Measurements from ENCODE around the gene CCNI.
"Not testable (repeated sequence)": the region's sequence is repeated elsewhere in the genome, so short reads cannot be mapped to it uniquely, and the experiment has no call there.

CCNI gene

DNA sequence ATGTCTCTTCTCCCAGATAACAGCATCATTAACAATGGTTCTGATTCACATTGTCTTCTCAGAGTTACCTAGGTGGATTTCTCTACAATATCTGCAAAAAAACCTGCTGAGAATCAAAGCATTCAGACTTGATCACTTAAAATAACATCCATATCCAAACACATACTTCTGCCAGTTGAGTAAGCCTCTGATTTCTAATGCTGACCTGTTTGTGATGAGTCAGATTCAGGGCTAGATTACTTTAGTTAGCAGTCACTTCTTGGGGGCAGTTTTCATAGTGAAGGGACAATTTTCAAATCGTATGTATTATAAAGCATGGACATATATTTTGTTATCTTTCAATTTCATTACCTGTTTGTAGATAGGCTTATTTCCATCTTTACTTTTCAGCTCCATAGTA is 35.5 kb downstream of the CCNI start:
- TF ChIP-seq CTCF (conservative IDR thresholded peaks at IDR 0.05; ENCODE audit: low read depth, low read length), result no peak
- no peak for DNase-seq (ENCODE audit: low read depth)
- H3K4me3 ChIP-seq (ENCODE audit: low read length), result no peak overlapping the region

GRCh38 chr4:77039796-77040195 is 36.0 kb downstream of the CCNI start:
- H3K4me3 ChIP-seq (ENCODE audit: low read length), result no peak overlapping the region
- no peak for TF ChIP-seq CTCF (conservative IDR thresholded peaks at IDR 0.05; ENCODE audit: low read depth, low read length)
- DNase-seq (ENCODE audit: low read depth), result no peak

DNA sequence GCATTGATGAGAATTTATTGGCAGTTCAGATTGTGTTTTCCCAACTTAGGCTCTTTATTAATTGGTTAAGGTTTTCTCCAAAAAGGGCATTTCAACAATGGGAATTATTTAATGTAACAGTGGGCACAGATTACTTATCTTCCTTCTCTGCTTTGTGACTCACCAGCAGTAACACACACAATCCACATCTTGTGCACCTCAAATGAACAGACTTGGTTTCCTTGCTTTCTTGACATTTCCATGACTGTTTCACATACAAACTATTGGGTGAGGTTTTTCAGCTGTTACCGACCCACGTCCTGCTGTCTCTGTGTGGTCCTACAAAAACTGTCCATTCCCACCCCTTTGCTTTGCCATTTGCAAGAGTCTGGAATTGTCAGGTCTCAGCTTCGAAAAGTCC is 38.1 kb downstream of the CCNI start:
- H3K4me3 ChIP-seq (ENCODE audit: low read length), result no peak overlapping the region
- no peak for TF ChIP-seq CTCF (conservative IDR thresholded peaks at IDR 0.05; ENCODE audit: low read depth, low read length)
- DNase-seq (ENCODE audit: low read depth), result no peak

DNA sequence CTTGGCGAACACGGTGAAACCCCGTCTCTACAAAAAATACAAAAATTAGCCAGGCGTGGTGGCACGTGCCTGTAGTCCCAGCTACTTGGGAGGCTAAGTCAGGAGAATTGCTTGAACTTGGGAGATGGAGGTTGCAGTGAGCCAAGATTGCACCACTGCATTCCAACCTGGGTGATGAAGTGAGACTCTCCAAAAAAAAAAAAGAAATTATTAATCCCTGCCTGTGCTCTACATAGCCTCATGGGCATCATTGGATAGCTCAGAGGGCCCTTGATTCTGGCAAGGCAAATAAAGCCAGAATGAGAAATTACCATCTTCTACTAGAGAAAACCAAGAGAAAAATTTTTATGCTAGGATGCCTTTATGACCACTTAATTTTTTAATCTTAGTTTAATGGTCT is 38.6 kb downstream of the CCNI start:
- H3K4me3 ChIP-seq (ENCODE audit: low read length); DNase-seq (ENCODE audit: low read depth): not testable (repeated sequence)

GRCh38 chr4:77036206-77036605 is 39.6 kb downstream of the CCNI start:
- no peak for DNase-seq (ENCODE audit: low read depth)

DNA sequence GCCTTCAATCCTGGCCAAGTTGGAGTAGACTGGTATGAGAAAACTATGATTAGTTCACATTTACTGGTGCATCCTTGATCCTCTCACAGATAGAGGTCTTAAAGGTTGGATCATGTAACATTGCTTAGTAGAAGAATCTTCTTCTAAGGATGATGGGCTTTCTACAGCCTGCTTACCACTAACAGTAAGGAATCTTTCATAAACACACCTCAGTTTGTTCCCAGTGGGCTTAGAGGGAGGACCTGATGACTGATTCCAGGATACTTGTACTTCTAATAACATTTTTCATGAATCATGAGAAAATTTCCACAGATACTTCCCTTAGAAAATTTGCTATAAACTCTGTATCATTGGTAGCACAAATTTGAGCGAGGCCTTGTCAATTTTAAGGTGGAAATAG is 40.6 kb downstream of the CCNI start:
- DNase-seq (ENCODE audit: low read depth), result no peak
- no peak for TF ChIP-seq CTCF (conservative IDR thresholded peaks at IDR 0.05; ENCODE audit: low read depth, low read length)

More at GRCh38 chr4:77036206-77036605, 39.6 kb downstream of the CCNI start:
- H3K4me3 ChIP-seq (ENCODE audit: low read length), result no peak overlapping the region
- TF ChIP-seq CTCF (conservative IDR thresholded peaks at IDR 0.05; ENCODE audit: low read depth, low read length), result no peak

GRCh38 chr4:77031544-77031943 is 44.2 kb downstream of the CCNI start:
- no peak for DNase-seq (ENCODE audit: low read depth)
- no peak for TF ChIP-seq CTCF (conservative IDR thresholded peaks at IDR 0.05; ENCODE audit: low read depth, low read length)
- H3K4me3 ChIP-seq (ENCODE audit: low read length), result no peak overlapping the region

More for the DNA sequence above, 40.6 kb downstream of the CCNI start:
- no peak overlapping the region for H3K4me3 ChIP-seq (ENCODE audit: low read length)

GRCh38 chr4:77029757-77030156 is 46.0 kb downstream of the CCNI start:
- DNase-seq (ENCODE audit: low read depth); H3K4me3 ChIP-seq (ENCODE audit: low read length): not testable (repeated sequence)
